TTC549 (cell line): ENCODE data around the gene CTRB1.

ENCODE experiments used
- FAIRE-seq: peaks from 2 replicates; lab custom pipeline; 2012; peaks lifted over from hg19 to GRCh38; lab: Jason Lieb, UNC

CTRB1 gene

GRCh38 chr16:75218256-75219076, at the start of gene CTRB1:
Gene CTRB1 (plus strand): TSS chr16:75218988. CDS start chr16:75219008, 20 bp downstream.
- no peak for FAIRE-seq

- no peak for FAIRE-seq
Observed at GRCh38 chr16:75169899-75170405, 48.8 kb upstream of the CTRB1 start.

- no peak for FAIRE-seq
Observed at GRCh38 chr16:75172578-75172977, 46.2 kb upstream of the CTRB1 start.

- no peak for FAIRE-seq
Observed at GRCh38 chr16:75175074-75175473, 43.7 kb upstream of the CTRB1 start.

- FAIRE-seq, result no peak
Observed at GRCh38 chr16:75176926-75177325, 41.9 kb upstream of the CTRB1 start.

- FAIRE-seq, result no peak
Observed at GRCh38 chr16:75179208-75179607, 39.6 kb upstream of the CTRB1 start.

GRCh38 chr16:75181630-75182029, 37.2 kb upstream of the CTRB1 start:
- no peak for FAIRE-seq

- no peak for FAIRE-seq
Observed at GRCh38 chr16:75188832-75189477, 29.8 kb upstream of the CTRB1 start.

GRCh38 chr16:75189638-75190245, 29.0 kb upstream of the CTRB1 start:
- no peak for FAIRE-seq

GRCh38 chr16:75192606-75193264, 26.1 kb upstream of the CTRB1 start:
- FAIRE-seq, result no peak

- FAIRE-seq, result no peak
Observed at GRCh38 chr16:75193265-75193650, 25.5 kb upstream of the CTRB1 start.

- no peak for FAIRE-seq
Observed at GRCh38 chr16:75193730-75194444, 24.9 kb upstream of the CTRB1 start.

GRCh38 chr16:75195811-75196790, 22.7 kb upstream of the CTRB1 start:
- no peak for FAIRE-seq

- FAIRE-seq, result no peak
Observed at GRCh38 chr16:75196836-75197235, 22.0 kb upstream of the CTRB1 start.

GRCh38 chr16:75197522-75198134, 21.2 kb upstream of the CTRB1 start:
- no peak for FAIRE-seq

- FAIRE-seq, result no peak
Observed at GRCh38 chr16:75198135-75198600, 20.6 kb upstream of the CTRB1 start.

GRCh38 chr16:75202069-75202590, 16.7 kb upstream of the CTRB1 start:
- FAIRE-seq, result no peak

GRCh38 chr16:75203096-75203495, 15.7 kb upstream of the CTRB1 start:
- FAIRE-seq, result no peak

GRCh38 chr16:75203667-75204409, 14.9 kb upstream of the CTRB1 start:
- no peak for FAIRE-seq
